GM20000 (cell line): Measurements from ENCODE around the gene MRTFB.

Experiments
- DNase-seq: peaks from one replicate; pipeline ENCODE4 v3.0.0; 2012; ENCODE audit warnings: low spot score
- TF ChIP-seq, protein P1 (sequence below): IDR thresholded peaks from 2 replicates; pipeline ENCODE4 v1.5.1; 2012; ENCODE audit warnings: mild to moderate bottlenecking, control low read depth; ENCODE audit errors: extremely low read depth, missing control alignments

Gene MRTFB

DNA sequence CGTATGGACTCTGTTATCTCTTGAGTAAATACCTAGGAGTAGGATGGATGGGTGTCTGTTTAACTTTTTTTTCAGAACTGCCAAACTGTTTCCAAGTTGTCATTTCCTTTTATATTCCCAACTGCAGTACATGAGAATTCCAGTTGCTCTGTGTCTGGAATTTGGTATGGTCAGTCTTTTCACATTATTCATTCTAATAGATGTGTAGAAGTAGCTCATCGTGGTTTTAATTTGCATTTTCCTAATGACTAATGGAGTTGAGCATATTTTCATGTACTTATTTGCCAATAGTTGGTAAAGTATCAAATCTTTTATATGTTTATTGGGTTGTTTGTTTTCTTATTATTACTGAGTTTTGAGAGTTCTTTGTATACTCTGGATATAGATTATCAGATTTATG lies 27.0 kb downstream of the MRTFB start:
- DNase-seq = no peak
- TF ChIP-seq, protein P1, sequence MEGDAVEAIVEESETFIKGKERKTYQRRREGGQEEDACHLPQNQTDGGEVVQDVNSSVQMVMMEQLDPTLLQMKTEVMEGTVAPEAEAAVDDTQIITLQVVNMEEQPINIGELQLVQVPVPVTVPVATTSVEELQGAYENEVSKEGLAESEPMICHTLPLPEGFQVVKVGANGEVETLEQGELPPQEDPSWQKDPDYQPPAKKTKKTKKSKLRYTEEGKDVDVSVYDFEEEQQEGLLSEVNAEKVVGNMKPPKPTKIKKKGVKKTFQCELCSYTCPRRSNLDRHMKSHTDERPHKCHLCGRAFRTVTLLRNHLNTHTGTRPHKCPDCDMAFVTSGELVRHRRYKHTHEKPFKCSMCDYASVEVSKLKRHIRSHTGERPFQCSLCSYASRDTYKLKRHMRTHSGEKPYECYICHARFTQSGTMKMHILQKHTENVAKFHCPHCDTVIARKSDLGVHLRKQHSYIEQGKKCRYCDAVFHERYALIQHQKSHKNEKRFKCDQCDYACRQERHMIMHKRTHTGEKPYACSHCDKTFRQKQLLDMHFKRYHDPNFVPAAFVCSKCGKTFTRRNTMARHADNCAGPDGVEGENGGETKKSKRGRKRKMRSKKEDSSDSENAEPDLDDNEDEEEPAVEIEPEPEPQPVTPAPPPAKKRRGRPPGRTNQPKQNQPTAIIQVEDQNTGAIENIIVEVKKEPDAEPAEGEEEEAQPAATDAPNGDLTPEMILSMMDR = no peak

DNA sequence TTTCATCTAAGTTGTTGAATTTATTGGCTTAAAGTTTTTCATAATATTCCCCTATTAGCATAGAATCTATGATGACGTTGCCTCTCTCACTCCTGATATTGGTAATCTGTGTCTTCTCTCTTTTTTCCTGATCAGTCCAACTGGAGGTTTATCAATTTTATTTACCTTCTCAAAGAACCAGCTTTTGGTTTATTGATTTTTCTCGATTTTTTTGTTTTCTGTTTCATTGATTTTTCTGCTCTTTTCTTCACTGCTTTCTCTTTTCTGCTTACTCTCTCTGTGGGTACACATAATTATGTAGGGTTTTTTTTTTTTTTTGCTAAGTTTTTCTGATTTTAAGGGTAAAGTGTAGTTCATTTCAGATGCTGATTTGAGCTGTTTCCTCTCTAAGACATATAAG lies 29.7 kb downstream of the MRTFB start:
- no peak for DNase-seq
- TF ChIP-seq, protein P1 = no peak

DNA sequence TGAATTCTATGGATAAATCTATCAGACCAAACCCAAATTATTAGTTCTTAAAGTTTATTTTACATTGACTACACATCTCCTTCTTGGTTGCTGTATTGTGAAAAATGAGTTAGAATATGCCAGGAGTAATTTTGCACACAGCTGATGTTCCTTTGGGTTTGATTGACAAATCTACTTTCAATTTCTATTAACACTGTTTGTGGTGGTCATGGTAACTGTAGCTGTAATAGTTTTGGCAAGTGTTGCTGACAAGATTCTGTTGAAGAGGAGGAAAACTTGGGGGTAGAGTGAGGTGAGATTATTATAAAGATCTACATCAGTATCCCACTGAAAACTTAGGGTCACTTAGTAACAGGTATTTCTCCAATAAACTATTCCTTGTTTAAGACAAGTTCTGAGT lies 30.3 kb downstream of the MRTFB start:
- DNase-seq = peak; percentile 24
- TF ChIP-seq, protein P1 = no peak

DNA sequence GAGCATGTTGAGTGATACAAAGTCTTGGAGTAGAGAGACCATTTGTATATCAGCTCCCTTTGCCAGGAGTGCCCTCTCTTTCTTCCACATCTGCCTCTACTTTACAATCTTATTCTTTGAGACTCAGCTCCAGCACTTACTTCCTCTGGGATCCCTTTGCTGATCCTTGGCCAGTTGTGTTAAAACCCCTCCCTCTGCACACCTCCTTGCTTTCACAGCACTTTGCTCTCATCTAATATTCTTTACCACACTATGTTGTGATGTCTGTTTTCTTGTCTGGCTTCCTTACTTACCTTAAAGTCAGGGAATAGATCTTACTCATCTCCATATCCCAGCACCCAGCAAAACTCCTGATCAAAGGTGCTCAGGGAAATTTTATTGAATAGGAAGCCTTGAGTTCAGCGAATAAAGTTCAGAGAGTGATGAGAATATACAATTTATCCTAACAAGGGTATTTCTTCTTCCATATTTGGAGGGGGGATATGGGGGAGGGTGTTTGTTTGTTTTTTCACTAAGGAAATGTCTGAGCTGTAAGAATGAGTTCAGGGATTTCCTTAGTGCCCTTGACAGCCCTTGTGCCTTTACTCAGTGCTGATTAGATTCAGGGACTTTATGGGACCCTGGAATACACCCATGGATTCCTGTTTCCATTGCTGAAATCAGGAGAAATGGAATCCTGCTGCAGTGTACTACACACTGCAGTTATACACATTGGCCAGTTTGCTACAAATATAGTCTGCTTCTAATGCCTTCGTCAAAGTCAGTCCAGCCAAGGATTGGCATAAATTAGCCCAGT lies 32.0 kb downstream of the MRTFB start:
- TF ChIP-seq, protein P1 = no peak
- DNase-seq = no peak

DNA sequence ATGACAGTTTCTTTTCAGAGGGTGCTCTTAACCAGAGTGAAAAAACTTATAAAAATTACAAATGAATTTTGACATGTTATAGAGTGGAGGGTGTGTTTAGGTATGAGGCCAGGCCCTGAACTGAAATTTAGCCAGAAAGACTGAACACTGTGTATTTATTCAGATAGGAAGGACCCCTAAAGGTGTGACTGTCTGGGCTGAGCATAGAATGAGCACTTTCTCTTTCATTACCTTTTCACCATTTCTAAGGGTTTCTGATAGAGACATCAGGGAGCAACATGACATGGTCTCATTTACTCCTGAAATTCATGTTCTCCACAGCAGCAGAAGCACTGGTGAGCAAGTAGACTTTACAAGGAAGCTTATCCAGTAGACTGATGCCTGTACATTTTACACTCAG lies 32.9 kb downstream of the MRTFB start:
- no peak for DNase-seq
- TF ChIP-seq, protein P1 = no peak

DNA sequence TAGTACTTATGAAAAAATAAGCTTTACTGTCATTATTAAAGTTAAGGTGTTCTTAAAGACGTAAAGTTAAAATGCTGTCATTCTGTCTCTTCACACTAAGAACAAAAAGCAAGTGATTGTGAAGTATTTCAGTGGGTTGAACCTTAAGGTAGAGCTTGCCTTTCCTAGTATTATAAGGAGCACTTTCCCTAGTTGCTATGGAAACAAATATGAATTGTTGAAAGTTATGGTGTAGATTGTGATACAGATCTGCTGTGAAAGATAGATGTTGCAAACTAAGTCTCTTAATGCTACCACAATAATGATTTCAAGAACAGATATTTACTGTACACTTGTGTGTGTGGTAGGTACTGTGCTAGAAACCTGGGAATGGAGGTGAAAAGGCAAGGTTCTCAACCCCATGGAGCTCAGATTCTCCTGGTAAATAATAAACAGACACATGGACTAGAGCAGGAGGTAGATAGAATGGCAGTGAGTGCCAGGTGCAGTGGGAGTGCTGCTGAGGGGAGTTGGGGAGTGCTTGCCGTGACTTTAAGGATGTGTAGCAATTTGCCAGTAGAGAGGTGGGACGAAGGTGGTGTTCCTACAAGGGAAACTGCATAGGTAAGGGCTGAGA lies 34.7 kb downstream of the MRTFB start:
- TF ChIP-seq, protein P1 = no peak
- DNase-seq = no peak

DNA sequence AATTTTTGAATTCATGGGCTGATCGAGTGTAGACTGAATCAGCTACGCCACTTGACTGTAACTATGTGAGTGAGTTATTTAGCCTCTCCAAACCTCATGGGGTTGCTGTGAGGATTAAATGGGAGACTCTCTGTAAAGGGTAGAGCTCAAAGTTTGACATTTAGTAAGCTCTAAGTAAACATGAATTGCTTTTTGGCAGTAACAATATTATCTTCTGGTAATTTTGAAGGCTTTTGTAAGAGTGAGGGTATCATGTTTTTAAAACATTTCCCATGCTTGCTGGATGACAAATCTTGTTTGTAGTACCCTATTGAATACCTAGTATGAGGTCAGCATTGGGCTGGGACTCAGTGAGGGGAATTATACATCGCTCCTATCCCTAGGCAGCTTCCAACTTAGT lies 35.3 kb downstream of the MRTFB start:
- TF ChIP-seq, protein P1 = no peak
- DNase-seq = no peak
